GM04504 (cell line): ENCODE results near the gene DENND2A.
"Not testable (repeated sequence)": the region's sequence is repeated elsewhere in the genome, so short reads cannot be mapped to it uniquely, and the experiment has no call there.

Experiments
- DNase-seq: peaks from one replicate; pipeline ENCODE4 v3.0.0-alpha.2; 2012; ENCODE audit warnings: low read depth

DENND2A gene

DNA sequence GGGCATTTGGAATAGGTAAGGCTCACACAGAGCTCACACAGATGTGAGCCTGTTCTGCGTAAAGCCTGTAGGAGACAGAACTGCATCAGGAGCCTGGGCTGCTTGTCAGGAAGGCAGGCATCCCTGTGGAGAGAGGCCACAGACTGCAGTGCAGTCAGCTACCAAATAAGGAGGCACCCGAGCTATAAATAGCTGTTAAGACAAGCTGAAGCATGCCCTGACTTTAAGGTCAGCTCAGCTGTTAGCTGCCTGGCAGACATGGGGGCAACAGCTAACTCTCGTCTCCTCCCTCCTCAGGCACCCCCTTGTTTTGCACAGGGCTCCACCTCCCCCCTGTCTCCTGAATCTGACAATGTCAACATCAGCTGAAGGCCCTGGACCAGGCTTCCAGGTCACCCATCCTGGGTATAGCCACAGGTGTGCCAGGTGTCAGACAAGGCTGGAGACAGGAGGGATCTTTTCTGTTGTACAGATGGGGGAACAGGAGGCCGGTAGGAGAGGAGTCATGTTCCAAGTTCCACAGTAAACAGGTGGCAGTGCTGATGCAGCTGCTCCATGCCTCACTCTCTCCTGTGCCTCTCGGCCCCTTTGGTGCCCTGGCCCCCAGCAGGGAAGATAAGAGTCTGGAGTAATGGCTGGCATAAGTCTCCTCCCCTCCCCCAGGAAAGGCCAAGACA lies 133.7 kb downstream of the DENND2A start:
- peak; percentile 40 for DNase-seq

DNA sequence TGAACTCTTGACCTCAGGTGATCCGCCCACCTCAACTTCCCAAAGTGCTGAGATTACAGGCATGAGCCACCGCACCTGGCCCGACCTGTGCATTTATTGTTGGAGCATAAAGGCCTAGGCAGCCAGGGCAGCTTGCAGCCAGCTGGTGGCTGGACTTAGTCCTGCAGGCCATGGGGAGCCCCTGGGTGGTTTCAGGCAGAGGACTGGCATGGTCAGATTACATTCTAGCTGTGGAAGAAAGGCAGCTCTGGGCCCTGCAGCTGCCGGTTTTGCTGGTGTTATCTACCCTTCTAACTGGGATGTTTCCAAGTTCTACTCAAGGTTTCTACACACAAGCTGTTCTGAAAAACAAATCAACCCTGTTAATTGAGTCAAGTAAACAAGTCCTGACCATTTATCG lies 138.6 kb downstream of the DENND2A start:
- DNase-seq, result no peak

DNA sequence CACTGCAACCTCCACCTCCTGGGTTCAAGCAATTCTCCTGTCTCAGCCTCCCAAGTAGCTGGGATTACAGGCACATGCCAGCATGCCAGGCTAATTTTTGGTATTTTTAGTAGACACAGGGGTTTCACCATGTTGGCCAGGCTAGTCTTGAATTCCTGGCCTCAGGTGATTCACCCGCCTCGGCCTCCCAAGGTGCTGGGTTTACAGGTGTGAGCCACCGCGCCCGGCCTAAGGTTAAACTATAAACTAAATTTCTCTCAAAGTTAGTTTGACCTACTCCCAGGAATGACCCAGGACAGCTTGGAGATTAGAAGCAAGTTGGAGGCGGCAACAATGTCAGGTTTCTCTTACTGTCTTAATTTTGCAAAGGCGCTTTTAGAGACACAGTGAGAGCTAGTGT lies 142.8 kb downstream of the DENND2A start:
- not testable (repeated sequence) for DNase-seq

DNA sequence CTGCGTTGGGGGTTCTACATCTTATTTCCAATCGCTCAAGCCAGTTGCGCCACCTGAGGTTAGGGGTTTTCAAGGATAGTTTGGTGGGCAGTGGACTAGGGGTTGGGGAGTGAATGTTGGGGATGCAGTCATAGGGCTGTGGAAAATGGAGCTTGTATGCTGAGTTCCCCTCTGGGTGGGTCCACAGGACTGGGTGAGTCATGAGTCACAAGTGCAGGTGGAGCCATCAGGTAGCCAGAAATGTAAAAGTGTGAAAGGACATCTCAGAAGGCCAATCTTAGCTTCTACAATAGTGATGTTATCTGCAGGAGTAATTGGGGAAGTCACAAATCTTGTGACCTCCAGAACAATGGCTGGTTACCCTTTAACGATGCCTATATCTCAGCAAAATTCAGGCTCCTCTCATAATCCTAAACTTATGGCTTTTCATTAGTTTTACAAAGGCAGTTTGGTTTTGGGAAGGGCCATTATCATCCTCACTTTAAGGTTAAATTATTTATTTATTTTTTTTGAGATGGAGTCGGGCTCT lies 143.3 kb downstream of the DENND2A start:
- DNase-seq, result no peak

DNA sequence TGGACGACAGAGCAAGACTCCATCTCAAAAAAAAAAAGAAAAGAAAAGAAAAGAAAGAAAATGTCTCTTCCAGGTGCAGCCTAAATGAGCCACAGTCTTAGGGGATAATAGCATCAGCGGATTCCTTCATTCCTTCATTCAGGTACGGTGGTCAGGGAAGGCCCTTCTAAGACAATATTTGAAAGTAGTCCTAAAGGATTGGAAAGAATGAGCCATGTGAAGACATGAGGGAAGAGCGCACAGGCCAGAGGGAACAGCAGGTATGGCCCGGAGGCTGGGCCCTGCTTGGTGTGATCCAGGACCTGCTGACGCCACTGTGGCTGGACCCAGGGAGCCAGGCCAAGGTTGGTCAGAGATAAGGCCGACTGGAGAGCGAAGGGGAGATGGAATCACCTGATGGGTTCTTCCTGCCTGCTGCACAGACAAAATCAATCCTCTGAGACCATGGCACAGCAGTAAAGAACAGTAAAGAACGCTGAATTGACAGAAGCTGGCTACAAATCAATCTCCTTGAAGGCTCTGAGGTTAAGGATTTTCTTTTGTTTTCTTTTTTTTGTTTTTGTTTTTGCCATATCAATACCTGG lies 145.0 kb downstream of the DENND2A start:
- DNase-seq, result no peak

DNA sequence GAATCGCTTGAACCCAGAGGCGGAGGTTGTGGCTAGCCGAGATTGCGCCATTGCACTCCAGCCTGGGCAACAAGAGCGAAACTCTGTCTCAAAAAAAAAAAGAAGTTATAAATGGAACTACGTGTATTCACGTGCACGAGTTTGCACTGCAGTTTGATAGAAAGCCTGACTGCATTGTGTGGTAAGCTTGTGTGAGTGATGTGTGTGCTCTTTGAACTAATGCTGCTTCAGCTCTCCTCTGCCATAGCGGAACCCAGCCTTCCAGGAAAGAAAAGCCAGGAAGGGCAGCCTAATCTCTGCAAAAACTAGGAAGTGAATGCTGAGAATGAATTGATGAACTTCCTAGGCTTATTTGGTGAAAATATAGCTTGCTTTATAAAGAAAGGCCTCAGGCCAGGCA lies 145.7 kb downstream of the DENND2A start:
- no peak for DNase-seq

DNA sequence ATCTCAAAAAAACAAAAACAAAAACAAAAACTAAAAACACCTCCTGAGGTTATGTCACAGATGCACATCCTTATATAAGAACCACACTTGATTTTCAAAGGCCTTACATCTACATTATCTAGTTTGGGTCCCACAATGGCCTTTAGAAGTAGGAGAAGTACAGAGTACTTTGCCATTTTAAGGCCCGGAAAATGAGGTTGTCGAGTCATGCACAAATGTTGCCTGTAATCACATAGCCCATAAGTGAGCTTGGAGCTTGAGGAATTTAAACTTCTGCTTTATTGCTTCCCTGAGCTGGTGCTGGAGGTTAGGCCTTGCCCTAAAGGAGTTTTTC lies 151.6 kb downstream of the DENND2A start:
- DNase-seq, result no peak

DNA sequence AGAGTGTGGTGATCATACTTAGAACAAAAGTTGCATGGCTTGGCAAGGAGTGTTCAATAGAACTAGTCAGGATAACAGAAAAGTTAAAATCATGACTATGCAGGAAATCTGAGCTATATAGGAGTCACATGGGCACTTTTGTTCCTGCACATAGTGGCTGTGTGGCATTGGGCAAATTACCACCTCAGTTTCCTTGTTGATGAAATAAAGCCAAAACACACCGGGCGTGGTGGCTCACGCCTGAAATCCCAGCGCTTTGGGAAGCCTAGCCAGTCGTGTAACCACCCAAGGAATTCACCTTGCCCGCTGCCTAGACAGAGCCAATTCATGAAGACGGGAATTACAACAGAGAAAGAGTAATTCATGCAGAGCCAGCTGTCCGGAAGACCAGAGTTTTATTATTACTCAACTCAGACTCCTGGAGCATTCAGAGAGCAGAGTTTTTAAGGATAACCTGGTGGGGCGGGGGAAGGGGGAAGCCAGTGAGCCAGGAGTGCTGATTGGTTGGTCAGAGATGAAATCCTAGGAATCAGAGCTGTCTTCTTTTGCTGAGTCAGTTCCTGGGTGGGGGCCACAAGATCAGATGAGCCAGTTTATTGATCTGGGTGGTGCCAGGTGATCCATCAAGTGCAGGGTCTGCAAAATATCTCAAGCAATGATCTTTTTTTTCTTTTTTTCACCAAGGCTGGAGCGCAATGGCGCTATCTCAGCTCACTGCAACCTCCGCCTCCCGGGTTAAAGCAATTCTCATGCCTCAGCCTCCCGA lies 154.9 kb downstream of the DENND2A start:
- DNase-seq, result no peak

DNA sequence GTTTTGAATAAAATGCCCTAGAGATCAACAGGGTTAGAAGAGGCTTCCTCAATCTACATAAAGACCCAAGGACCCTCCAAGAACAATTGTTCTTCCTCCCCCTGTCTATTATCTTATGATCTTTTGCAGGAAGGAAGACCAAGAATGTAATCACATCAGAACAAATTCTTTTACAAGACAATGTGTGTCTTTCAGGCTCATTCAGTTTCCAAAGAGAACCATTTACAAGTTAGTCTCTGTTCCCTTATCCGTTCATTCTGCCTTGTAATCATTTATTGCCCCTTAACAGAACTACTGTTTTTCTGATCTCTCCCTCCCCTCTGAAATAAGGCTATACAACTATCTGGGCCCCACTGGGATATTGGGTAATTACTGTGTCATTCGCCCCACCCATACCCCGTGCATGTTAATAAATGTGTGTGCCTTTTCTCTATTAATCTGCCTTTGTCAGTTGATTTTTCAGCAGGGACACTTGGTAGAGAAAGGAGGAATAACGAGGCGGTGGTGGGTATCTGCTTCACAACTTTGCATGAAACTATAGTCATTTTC lies 155.6 kb downstream of the DENND2A start:
- DNase-seq, result no peak

DNA sequence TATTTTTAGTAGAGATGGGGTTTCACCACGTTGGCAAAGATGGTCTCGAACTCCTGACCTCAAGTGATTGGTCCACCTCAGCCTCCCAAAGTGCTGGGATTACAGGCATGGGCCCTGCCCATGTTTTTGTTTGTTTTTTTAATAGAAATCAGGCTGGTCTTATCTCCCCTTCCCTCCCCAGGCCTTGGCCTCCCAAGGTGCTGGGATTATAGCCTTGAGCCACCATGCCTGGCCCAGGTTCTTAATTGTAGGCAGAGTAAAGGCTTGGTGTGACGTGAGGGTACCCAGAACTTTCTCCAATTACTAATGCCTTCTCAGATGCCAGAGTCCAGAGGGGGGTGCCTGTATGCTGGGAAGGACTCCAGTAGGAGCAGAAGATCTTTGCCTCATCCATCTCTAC lies 156.1 kb downstream of the DENND2A start:
- DNase-seq, result no peak

DNA sequence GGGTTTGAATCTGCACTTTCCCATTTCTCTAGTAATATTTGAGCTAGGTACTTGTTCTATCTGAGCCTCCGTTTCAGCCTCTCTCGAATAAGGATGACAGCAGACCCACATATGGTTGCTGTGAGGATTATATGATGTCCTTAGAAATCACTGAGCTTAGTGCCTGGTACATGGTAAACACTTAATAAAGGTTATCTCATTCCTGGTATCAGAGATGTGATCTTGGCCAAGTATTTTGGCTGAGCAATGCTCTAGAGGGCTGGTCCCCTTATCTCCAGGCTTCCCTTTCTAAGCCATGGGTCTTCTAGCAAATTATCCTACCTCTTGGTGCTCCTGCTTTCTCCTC lies 160.9 kb downstream of the DENND2A start:
- DNase-seq, result no peak

DNA sequence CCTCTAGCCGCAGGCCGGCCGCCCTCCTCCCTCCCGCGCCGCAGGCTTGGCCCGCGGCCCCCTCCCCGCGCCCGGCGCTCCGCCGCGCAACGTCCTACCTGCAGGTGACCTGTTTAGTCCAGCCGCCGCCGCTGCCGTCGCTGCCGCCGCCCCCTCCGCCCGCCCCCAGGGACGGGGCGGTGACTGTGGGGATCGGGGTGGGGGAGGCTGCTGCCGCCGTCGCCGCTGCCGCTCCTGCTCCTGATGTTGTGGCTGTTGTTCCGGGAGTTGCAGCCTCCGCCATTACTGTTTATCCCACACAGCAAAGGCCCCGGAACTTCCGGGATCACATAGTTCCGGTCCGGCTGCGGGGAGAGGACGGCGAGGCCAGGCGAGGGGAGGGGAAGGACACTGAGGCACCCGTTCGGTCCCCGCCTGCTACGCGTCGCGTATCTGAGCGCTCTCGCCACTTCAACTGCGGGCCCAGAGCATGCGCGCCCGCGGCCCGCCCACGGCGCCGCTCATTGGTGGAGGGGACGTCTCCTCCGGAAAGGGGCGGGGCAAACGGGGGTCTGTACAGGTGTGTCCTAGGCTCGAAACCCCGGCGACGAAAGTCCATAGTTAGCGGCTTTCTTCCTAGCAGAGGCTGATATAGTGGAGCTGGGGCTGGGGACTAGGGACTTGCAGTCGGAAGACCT lies 161.4 kb downstream of the DENND2A start, which contains the start of gene MKRN1:
Gene MKRN1, minus strand, starts transcription at position 444 of the 677 bp plus-strand sequence. Its CDS starts 161 bp downstream, at position 283.
- peak; percentile 81 for DNase-seq

DNA sequence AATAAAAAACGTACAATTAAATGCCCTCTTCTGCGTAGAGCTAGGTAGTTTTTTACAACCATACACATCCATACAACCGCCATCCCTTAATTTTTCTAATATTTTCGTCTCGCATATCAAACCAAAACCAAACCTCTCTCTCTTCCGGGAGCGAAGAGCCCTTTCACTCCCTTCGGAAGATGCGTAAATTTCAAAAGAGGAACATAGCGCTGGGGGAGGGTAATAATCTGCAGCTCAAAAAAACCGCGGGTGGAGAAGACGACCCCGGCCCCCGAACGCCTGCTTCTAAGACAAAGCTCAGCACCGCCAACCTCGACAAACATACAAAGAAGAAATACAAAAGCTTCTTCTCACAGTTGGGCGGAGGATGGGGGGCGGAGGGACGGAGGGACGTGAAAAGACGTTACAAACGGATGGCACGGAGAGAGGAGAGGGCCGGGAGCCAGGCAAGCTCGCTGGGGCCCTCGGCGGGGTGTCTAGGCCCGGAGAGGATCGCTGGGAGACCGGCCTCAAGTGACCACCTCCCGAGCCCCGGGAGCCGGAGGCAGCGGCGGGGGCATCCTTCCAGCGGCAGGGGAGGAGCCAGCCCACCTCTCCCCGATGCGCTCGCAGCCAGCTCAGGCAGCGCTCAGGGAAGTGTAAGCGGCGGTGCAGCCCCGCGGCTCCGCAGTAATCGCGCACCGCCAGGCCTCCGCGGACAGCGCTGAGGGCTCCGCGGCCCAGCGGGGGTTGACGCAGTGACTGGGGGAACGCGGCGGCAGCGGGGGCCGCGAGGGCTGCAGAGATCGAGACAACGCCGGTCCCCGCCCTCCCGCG lies 162.2 kb downstream of the DENND2A start:
- no peak for DNase-seq

DNA sequence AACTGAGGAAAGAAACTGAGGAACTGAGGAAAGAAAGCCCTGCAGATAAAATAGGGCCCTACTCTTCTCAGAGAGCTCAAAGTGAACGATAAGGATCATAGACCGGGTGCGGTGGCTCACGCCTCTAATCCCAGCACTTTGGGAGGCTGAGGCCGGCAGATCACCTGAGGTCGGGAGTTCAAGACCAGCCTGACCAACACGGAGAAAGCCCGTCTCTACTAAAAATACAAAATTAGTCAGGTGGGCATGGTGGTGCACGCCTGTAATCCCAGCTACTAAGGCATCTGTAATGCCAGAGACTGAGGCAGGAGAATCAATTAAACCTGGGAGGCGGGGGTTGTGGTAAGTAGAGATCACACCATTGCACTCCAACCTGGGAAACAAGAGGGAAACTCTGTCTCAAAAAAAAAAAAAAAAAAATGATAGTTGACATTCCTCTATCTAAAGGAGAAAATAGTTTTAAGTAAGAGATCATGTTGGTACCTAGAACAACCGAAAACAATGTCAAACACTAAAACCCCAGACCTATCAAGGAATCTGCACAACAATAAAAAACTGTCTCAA lies 163.8 kb downstream of the DENND2A start:
- no peak for DNase-seq

DNA sequence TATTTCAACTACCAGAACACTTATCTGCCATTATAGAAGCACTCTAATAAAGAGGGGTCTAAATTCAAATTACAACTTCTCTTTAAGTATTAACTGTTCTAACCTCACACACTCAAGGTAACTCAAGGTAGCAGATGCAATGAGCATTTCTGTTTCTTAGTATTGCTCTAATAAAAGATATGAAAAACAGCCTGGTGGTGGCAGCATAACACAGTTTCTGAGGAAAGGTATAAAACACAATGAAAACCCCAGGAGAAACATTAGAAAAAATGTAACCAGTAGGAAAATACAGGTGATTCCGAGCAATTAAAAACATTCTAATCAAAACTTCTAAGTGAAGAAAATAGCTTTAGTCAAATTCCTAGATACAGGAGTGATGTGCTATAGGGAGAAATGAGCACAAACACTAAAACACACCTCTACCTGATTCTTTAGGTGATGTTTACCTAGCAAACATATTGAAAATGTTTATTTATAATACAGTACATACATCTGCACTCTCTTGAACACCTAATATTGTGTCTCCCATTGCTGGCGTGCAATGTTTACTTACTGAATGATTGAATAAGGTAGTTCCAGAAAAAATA lies 164.8 kb downstream of the DENND2A start:
- DNase-seq, result no peak
